CD14-positive monocyte (primary cell): ENCODE data around the gene KCNC1. TPM values are rescaled to one million over a fixed set of nuclear protein-coding genes. Genes with fewer than 3 reads are reported as not detected.
A peak's percentile ranks its signal among the peaks of the same experiment; 100 is the strongest.

Experiments used
- DNase-seq, 3 donors: peaks; one replicate each; pipeline ENCODE4 v3.0.0-alpha.2; 2011 to 2022
- H2AFZ ChIP-seq: 2 replicates; pipeline ENCODE4 v1.6.0; 2012; ENCODE audit warnings: mild to moderate bottlenecking, low read depth, low read length, inconsistent platforms; ENCODE audit not compliant: insufficient read depth, poor library complexity, severe bottlenecking
- H3K27ac ChIP-seq, 2 donors: 1 replicate in 1 of 2; 2 replicates in 1 of 2; pipeline ENCODE4 v1.5.1; 2012 to 2013; ENCODE audit warnings: low read length in 2 of 2, control low read depth in 1 of 2, inconsistent platforms in 1 of 2, low read depth in 1 of 2, mild to moderate bottlenecking in 1 of 2
- H3K27me3 ChIP-seq, 2 donors: one replicate each; pipeline versions ENCODE4 v1.6.0 to v1.6.1; 2011 to 2013; ENCODE audit warnings: low read length in 2 of 2; ENCODE audit not compliant: control insufficient read depth in 2 of 2, insufficient read depth in 2 of 2
- H3K36me3 ChIP-seq, 2 donors: replicated peaks in 1 of 2; 1 replicate in 1 of 2; 2 replicates in 1 of 2; pipeline versions ENCODE4 v1.5.1 to v1.6.1; 2012 to 2013; ENCODE audit warnings: low read length in 2 of 2, control low read depth in 1 of 2, inconsistent platforms in 1 of 2, mild to moderate bottlenecking in 1 of 2; ENCODE audit not compliant: insufficient read depth in 2 of 2, control insufficient read depth in 1 of 2
- H3K4me1 ChIP-seq, 2 donors: 1 replicate in 1 of 2; 2 replicates in 1 of 2; pipeline versions ENCODE4 v1.5.1 to v1.6.1; 2012 to 2013; ENCODE audit warnings: low read length in 2 of 2, control low read depth in 1 of 2, inconsistent platforms in 1 of 2, mild to moderate bottlenecking in 1 of 2, moderate library complexity in 1 of 2; ENCODE audit not compliant: insufficient read depth in 2 of 2, control insufficient read depth in 1 of 2
- H3K4me2 ChIP-seq: replicated peaks from 2 replicates; pipeline ENCODE3; 2012; ENCODE audit warnings: low read length, moderate library complexity, mild to moderate bottlenecking; ENCODE audit not compliant: poor library complexity, severe bottlenecking; ENCODE audit errors: extremely low read depth
- H3K4me3 ChIP-seq, 3 experiments: fragments of 200-600 bp in 1 of 3; sonication (generic) in 1 of 3; replicated peaks in 1 of 3; 1 replicate in 2 of 3; 2 replicates in 1 of 3; pipeline ENCODE4 v1.5.1; 2011 to 2013; ENCODE audit warnings: low read length in 3 of 3, mild to moderate bottlenecking in 3 of 3, control low read depth in 2 of 3, low read depth in 2 of 3, inconsistent platforms in 1 of 3, moderate library complexity in 1 of 3
- H3K79me2 ChIP-seq: 2 replicates; pipeline ENCODE4 v1.6.0; 2012; ENCODE audit warnings: mild to moderate bottlenecking, control low read depth, inconsistent platforms, low read length, moderate library complexity; ENCODE audit not compliant: insufficient read depth
- H3K9ac ChIP-seq: 2 replicates; pipeline ENCODE4 v1.6.0; 2017; ENCODE audit warnings: low read length, mild to moderate bottlenecking; ENCODE audit not compliant: insufficient read depth, poor library complexity, severe bottlenecking
- H3K9me3 ChIP-seq, 2 donors: replicated peaks in 1 of 2; 1 replicate in 1 of 2; 2 replicates in 1 of 2; pipeline versions ENCODE4 v1.5.1 to v1.6.1; 2012 to 2013; ENCODE audit warnings: low read length in 2 of 2, control low read depth in 1 of 2; ENCODE audit not compliant: control insufficient read depth in 1 of 2, insufficient read depth in 1 of 2
- H4K20me1 ChIP-seq: 2 replicates; pipeline ENCODE4 v1.6.0; 2012; ENCODE audit warnings: mild to moderate bottlenecking, low read length, control low read depth, moderate library complexity; ENCODE audit not compliant: insufficient read depth
- H3K27ac Mint-ChIP-seq, 7 donors: one replicate each; pipeline ENCODE4 v1.8.0; 2020; ENCODE audit warnings: mild to moderate bottlenecking in 7 of 7, mixed read lengths in 7 of 7, moderate library complexity in 6 of 7, inconsistent platforms in 2 of 7
- H3K27me3 Mint-ChIP-seq, 3 donors: one replicate each; pipeline ENCODE4 v1.8.0; 2021 to 2022; ENCODE audit warnings: low read depth in 3 of 3, mild to moderate bottlenecking in 3 of 3, mixed read lengths in 3 of 3, moderate library complexity in 3 of 3, inconsistent platforms in 1 of 3
- H3K36me3 Mint-ChIP-seq, 2 donors: one replicate each; pipeline ENCODE4 v1.8.0; 2020; ENCODE audit warnings: mixed read lengths in 2 of 2, inconsistent platforms in 1 of 2, mild to moderate bottlenecking in 1 of 2
- H3K4me1 Mint-ChIP-seq: one replicate; pipeline ENCODE4 v1.8.0; 2020; ENCODE audit warnings: mild to moderate bottlenecking, mixed read lengths
- H3K4me3 Mint-ChIP-seq, 2 donors: one replicate each; pipeline ENCODE4 v1.8.0; 2020; ENCODE audit warnings: mild to moderate bottlenecking in 2 of 2, mixed read lengths in 2 of 2, moderate library complexity in 1 of 2
- H3K9me3 Mint-ChIP-seq, 7 donors: one replicate each; pipeline ENCODE4 v1.8.0; 2020 to 2022; ENCODE audit warnings: mixed read lengths in 7 of 7, mild to moderate bottlenecking in 6 of 7, moderate library complexity in 6 of 7, inconsistent platforms in 2 of 7
- WGBS: methylation state at CpG from one replicate; pipeline ENCODE4 v1.1.5; 2013; ENCODE audit warnings: missing lambda C conversion rate; ENCODE audit not compliant: insufficient coverage; 5-methylcytosine and 5-hydroxymethylcytosine counted together
- intact Hi-C, 2 donors: fragments of 100-400 bp; cut with micrococcal nuclease; formaldehyde crosslinking; loops; one replicate each; pipeline versions ENCODE4 v1.15.0 to v1.15.1; 2023
- polyA plus RNA-seq, 3 donors: library from polyadenylated mRNA; depleted of rRNA in 1 of 3; unstranded in 2 of 3; stranded (reverse) in 1 of 3; fragments of 300-500 nt in 2 of 3; fragments of >200 nt in 1 of 3; fragmentation: Illumina TruSeq in 2 of 3; gene quantifications; 1 replicate in 2 of 3; 2 replicates in 1 of 3; pipeline ENCODE4 v1.2.3, GENCODE V29; 2012 to 2021
- TF ChIP-seq, protein P1 (sequence below): fragments of 200-600 bp; IDR thresholded peaks from one replicate; pipeline ENCODE4 v1.8.0; 2022; ENCODE audit warnings: antibody characterized with exemption, mild to moderate bottlenecking

The KCNC1 gene
- polyA plus RNA-seq, 3 donors = not detected

DNA sequence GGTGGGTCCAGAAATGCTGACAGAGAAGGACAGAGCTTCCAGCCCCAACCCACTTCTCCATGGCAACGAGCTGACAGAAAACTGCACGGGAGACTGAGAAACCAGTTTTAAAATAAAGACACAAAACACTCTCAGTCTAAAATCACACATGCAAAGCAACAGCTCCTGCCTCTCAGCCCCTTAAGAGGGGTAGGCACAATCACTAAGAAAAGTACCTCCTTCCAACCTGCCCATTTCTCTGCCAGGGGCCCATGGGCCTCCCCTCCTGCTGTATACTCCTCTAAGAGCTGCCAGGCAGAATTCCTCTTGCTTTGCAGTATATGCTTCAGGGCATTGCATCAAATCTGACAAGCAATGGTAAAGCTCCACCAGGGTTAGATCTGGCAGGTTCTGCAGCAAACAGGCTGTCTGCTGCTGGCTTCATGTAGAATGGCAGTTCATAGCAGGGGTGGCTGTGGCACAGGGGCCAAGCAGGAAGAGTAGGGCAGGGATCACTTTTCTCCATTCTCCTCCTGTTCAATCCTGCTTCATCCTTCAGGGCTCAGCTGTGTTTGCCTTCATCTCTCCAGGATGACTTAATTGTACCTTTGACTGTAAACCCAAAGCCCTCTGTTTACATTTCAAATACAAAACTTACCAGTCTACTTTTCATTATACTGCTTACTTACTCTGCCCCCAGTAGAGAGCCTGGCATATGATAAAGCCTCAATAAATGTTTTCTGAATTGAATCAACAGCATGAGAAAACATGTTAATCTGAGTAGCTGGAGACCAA is 77.7 kb downstream of the KCNC1 start:
- WGBS = 100% methylated on average over 2 of the region's 2 CpGs
- H3K9me3 Mint-ChIP-seq = peaks cover 0 to 5% (median 1%) of the 10 kb centered on the region in 7 donors
- no peak overlapping the region for H3K4me2 ChIP-seq

DNA sequence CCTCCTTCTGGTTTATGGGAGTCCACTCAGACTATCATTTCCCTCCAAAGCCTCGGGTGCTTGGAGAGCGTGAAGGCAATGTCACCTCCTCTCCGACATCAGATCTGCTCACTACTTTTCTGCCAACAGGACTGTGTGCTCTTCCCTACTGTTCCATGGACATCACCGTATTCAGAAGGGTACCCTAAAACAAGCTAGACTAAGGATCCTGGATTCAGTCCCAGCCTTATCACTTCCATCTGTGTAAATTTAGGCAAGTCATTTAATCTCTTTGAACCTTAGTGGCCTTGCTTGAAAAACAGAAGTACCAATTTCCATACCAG is 78.2 kb downstream of the KCNC1 start:
- no peak overlapping the region for H3K27ac ChIP-seq
- Mint-ChIP-seq H3K27me3 (peaks cover 0 to 2% (median 0%) of the 10 kb centered on the region in 3 donors), H3K36me3 (peaks cover 0 to 1% of the 10 kb centered on the region in 2 donors), H3K9me3 (peaks cover 0 to 5% (median 1%) of the 10 kb centered on the region in 7 donors), H3K27ac (no peak overlapping the region), H3K4me3 (no peak overlapping the region), H3K4me1 (no peaks in the 10 kb centered on the region)
- no peaks in the 10 kb centered on the region for H3K36me3 ChIP-seq
- H2AFZ ChIP-seq = no peak overlapping the region
- H3K4me2 ChIP-seq = no peak overlapping the region
- no peak overlapping the region for H3K4me3 ChIP-seq
- intact Hi-C loops = no loop called here
- no peaks in the 10 kb centered on the region for H3K27me3 ChIP-seq
- no peaks in the 10 kb centered on the region for H3K4me1 ChIP-seq
- DNase-seq = no peak
- no peaks in the 10 kb centered on the region for H3K9me3 ChIP-seq
- TF ChIP-seq, protein P1, sequence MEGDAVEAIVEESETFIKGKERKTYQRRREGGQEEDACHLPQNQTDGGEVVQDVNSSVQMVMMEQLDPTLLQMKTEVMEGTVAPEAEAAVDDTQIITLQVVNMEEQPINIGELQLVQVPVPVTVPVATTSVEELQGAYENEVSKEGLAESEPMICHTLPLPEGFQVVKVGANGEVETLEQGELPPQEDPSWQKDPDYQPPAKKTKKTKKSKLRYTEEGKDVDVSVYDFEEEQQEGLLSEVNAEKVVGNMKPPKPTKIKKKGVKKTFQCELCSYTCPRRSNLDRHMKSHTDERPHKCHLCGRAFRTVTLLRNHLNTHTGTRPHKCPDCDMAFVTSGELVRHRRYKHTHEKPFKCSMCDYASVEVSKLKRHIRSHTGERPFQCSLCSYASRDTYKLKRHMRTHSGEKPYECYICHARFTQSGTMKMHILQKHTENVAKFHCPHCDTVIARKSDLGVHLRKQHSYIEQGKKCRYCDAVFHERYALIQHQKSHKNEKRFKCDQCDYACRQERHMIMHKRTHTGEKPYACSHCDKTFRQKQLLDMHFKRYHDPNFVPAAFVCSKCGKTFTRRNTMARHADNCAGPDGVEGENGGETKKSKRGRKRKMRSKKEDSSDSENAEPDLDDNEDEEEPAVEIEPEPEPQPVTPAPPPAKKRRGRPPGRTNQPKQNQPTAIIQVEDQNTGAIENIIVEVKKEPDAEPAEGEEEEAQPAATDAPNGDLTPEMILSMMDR = no peak
- H3K79me2 ChIP-seq = no peaks in the 10 kb centered on the region
- no peaks in the 10 kb centered on the region for H4K20me1 ChIP-seq
- H3K9ac ChIP-seq = no peak overlapping the region
- WGBS = 88% methylated on average over 4 of the region's 4 CpGs

More for the DNA sequence above, 77.7 kb downstream of the KCNC1 start:
- no peak for DNase-seq
- Histone ChIP-seq H3K9ac (no peak overlapping the region), H3K9me3 (no peaks in the 10 kb centered on the region), H3K27ac (no peak overlapping the region), H3K36me3 (no peaks in the 10 kb centered on the region), H3K4me1 (no peaks in the 10 kb centered on the region), H4K20me1 (no peaks in the 10 kb centered on the region), H3K79me2 (no peaks in the 10 kb centered on the region), H2AFZ (no peak overlapping the region), H3K27me3 (no peaks in the 10 kb centered on the region), H3K4me3 (no peak overlapping the region)
- H3K36me3 Mint-ChIP-seq = peaks cover 0 to 1% of the 10 kb centered on the region in 2 donors
- H3K4me3 Mint-ChIP-seq = no peak overlapping the region
- intact Hi-C loops = no loop called here
- peaks cover 0 to 2% (median 0%) of the 10 kb centered on the region in 3 donors for H3K27me3 Mint-ChIP-seq
- H3K4me1 Mint-ChIP-seq = no peaks in the 10 kb centered on the region
- TF ChIP-seq, protein P1 = no peak
- H3K27ac Mint-ChIP-seq = peak overlapping the region in 1 of 7 donors; percentile 3
